GM23338 (cell line): ENCODE results near the gene SPCS2. TPM values are rescaled to one million over a fixed set of nuclear protein-coding genes. Genes with fewer than 3 reads are reported as not detected.

Source experiments
- ATAC-seq: fragments of 200-7000 bp; cut with Tn5 transposase; 3 replicates; pipeline ENCODE4 v1.9.1; 2020
- DNase-seq: peaks from one replicate; pipeline ENCODE4 v3.0.0-alpha.2; 2015; ENCODE audit warnings: low spot score
- H2AFZ ChIP-seq: fragments of 200-600 bp; sonication (generic); 2 replicates; pipeline ENCODE4 v1.8.0; 2016; ENCODE audit warnings: antibody characterized with exemption, mild to moderate bottlenecking, moderate library complexity
- H3F3A ChIP-seq: fragments of 200-600 bp; sonication (generic); replicated peaks from 2 replicates; pipeline ENCODE4 v1.8.0; 2017; ENCODE audit warnings: antibody characterized with exemption, mixed run types, low read depth
- H3K27ac ChIP-seq: fragments of 200-600 bp; sonication (generic); 2 replicates; pipeline ENCODE4 v1.6.1; 2016; ENCODE audit warnings: low read depth
- H3K27me3 ChIP-seq: fragments of 200-600 bp; sonication (generic); 2 replicates; pipeline ENCODE4 v1.8.0; 2016; ENCODE audit warnings: mild to moderate bottlenecking, mixed run types, moderate library complexity; ENCODE audit not compliant: insufficient read depth
- H3K36me3 ChIP-seq: fragments of 200-600 bp; sonication (generic); 2 replicates; pipeline ENCODE4 v1.8.0; 2016; ENCODE audit warnings: mild to moderate bottlenecking; ENCODE audit not compliant: insufficient read depth
- H3K4me1 ChIP-seq: fragments of 200-600 bp; sonication (generic); 2 replicates; pipeline ENCODE4 v1.8.0; 2016; ENCODE audit warnings: mild to moderate bottlenecking, moderate library complexity; ENCODE audit not compliant: insufficient read depth
- H3K4me2 ChIP-seq: fragments of 200-600 bp; sonication (generic); 2 replicates; pipeline ENCODE4 v1.7.1; 2017; ENCODE audit warnings: mixed run types
- H3K4me3 ChIP-seq: fragments of 200-600 bp; sonication (generic); 2 replicates; pipeline ENCODE4 v1.6.1; 2016; ENCODE audit warnings: mixed run types
- H3K79me2 ChIP-seq: fragments of 200-600 bp; sonication (generic); replicated peaks from 2 replicates; pipeline ENCODE4 v1.8.0; 2017; ENCODE audit warnings: mild to moderate bottlenecking; ENCODE audit not compliant: insufficient read depth
- H3K9me2 ChIP-seq: fragments of 200-600 bp; sonication (generic); 2 replicates; pipeline ENCODE4 v1.8.0; 2017; ENCODE audit not compliant: insufficient read depth
- H4K20me1 ChIP-seq: fragments of 200-600 bp; sonication (generic); replicated peaks from 2 replicates; pipeline ENCODE4 v1.8.0; 2017; ENCODE audit warnings: mild to moderate bottlenecking; ENCODE audit not compliant: insufficient read depth
- H3K27ac Mint-ChIP-seq: 2 replicates; pipeline ENCODE4 v1.8.0; 2020; ENCODE audit warnings: inconsistent platforms, mild to moderate bottlenecking, moderate library complexity, mixed read lengths
- H3K27me3 Mint-ChIP-seq: 3 replicates; pipeline ENCODE4 v1.8.0; 2022; ENCODE audit warnings: low read depth, mild to moderate bottlenecking, moderate library complexity, mixed read lengths, inconsistent platforms; ENCODE audit not compliant: insufficient read depth, poor library complexity
- H3K36me3 Mint-ChIP-seq: 3 replicates; pipeline ENCODE4 v1.8.0; 2021; ENCODE audit warnings: low read depth, mild to moderate bottlenecking, inconsistent platforms, moderate library complexity, mixed read lengths
- H3K4me1 Mint-ChIP-seq: 3 replicates; pipeline ENCODE4 v1.8.0; 2020; ENCODE audit warnings: mild to moderate bottlenecking, inconsistent platforms, mixed read lengths
- H3K4me3 Mint-ChIP-seq: 3 replicates; pipeline ENCODE4 v1.8.0; 2021; ENCODE audit warnings: moderate library complexity, mild to moderate bottlenecking, inconsistent platforms, mixed read lengths
- H3K9me3 Mint-ChIP-seq: 3 replicates; pipeline ENCODE4 v1.8.0; 2020; ENCODE audit warnings: moderate library complexity, mild to moderate bottlenecking, inconsistent platforms, mixed read lengths
- CREB1 ChIP-seq: fragments of 250-450 bp; sonication (Bioruptor Pico); IDR thresholded peaks from 2 replicates; pipeline ENCODE4 v1.5.0; 2020; ENCODE audit warnings: low read depth, mild to moderate bottlenecking, moderate library complexity
- EZH2 ChIP-seq: fragments of 200-600 bp; sonication (generic); IDR thresholded peaks from one replicate; pipeline ENCODE4 v1.8.0; 2017; ENCODE audit warnings: antibody characterized with exemption, mild to moderate bottlenecking, low read depth; ENCODE audit not compliant: unreplicated experiment
- EZH2phosphoT487 ChIP-seq: fragments of 200-600 bp; sonication (generic); IDR thresholded peaks from one replicate; pipeline ENCODE4 v1.8.1; 2018; ENCODE audit warnings: antibody characterized with exemption; ENCODE audit not compliant: unreplicated experiment
- JUNB ChIP-seq: IDR thresholded peaks from one replicate; pipeline ENCODE4 v1.6.1; 2016; ENCODE audit warnings: antibody characterized with exemption; ENCODE audit not compliant: unreplicated experiment
- NANOG ChIP-seq: IDR thresholded peaks from 2 replicates; pipeline ENCODE4 v1.6.1; 2016; ENCODE audit warnings: antibody characterized with exemption, borderline replicate concordance
- POLR2AphosphoS5 ChIP-seq: IDR thresholded peaks from 2 replicates; pipeline ENCODE4 v1.6.1; 2016; ENCODE audit warnings: antibody characterized with exemption, low read depth
- REST ChIP-seq: IDR thresholded peaks from one replicate; pipeline ENCODE4 v1.6.1; 2018; ENCODE audit warnings: antibody characterized with exemption; ENCODE audit not compliant: unreplicated experiment
- STAT1 ChIP-seq: IDR thresholded peaks from one replicate; pipeline ENCODE4 v1.6.1; 2016; ENCODE audit warnings: antibody characterized with exemption; ENCODE audit not compliant: unreplicated experiment
- ZNF114 ChIP-seq: fragments of 250-450 bp; sonication (Bioruptor Pico); IDR thresholded peaks from 2 replicates; pipeline ENCODE4 v1.5.0; 2020; ENCODE audit warnings: mild to moderate bottlenecking, moderate library complexity
- ZNF331 ChIP-seq: fragments of 250-450 bp; sonication (Bioruptor Pico); IDR thresholded peaks from 2 replicates; pipeline ENCODE4 v1.5.0; 2020; ENCODE audit warnings: low read depth, mild to moderate bottlenecking, moderate library complexity
- polyA plus RNA-seq: library from polyadenylated mRNA; unstranded; fragments of >200 nt; fragmentation: Nextera tagmentation; extraction: Ambion mirVana; gene quantifications from 2 replicates; pipeline ENCODE4 v1.2.1, GENCODE V29; 2016
- total RNA-seq: library from RNA; depleted of rRNA; stranded (reverse); fragments of >200 nt; shearing (Covaris generic); gene quantifications from 2 replicates; pipeline ENCODE4 v1.2.3, GENCODE V29; 2014
- TF ChIP-seq, protein P1 (sequence below), 2 experiments: fragments of 200-600 bp in 1 of 2; sonication (generic) in 1 of 2; conservative IDR thresholded peaks; 2 replicates each; pipeline versions ENCODE4 v1.5.1 to v1.6.1; 2016 to 2017; ENCODE audit warnings: antibody characterized with exemption in 2 of 2, low read depth in 2 of 2, mild to moderate bottlenecking in 2 of 2, moderate library complexity in 1 of 2
- TF ChIP-seq, protein P2 (sequence below): IDR thresholded peaks from 2 replicates; pipeline ENCODE4 v1.6.1; 2016; ENCODE audit warnings: antibody characterized with exemption
- TF ChIP-seq, protein P3 (sequence below): fragments of 250-450 bp; sonication (Bioruptor Pico); IDR thresholded peaks from 2 replicates; pipeline ENCODE4 v1.5.0; 2020; ENCODE audit warnings: mild to moderate bottlenecking, moderate library complexity

The SPCS2 gene
- total and polyA plus RNA-seq, 2 experiments from 2014 or later: 115 to 334 TPM

DNA sequence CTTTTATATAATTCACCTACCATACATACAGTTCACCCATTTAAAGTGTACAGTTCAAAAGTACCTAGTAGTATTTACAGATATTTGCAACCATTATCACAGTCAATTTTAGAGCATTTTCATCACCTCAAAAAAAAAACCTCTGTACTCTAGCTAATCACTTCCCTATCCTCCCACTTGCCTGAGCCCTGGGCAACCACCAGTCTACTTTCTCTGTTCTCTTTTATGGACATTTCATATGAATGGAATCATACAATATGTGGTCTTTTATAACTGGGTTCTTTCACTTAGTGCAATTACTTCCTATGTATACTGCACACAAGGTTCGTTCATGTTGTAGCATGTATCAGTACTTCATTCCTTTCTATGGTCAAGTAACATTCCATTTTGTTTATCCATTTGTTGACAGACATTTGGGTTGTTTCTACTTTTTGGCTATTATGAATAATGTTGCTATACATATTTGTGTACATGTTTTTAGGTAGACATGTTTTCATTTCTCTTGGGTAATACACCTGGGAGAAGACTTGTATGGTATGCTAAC, 21.9 kb downstream of the SPCS2 start:
- peaks cover 2% of the 10 kb centered on the region for H3K27me3 Mint-ChIP-seq
- H3K9me3 Mint-ChIP-seq: no peaks in the 10 kb centered on the region; the same call in 1 of the 3 replicates
- Histone ChIP-seq H3K4me3 (no peak overlapping the region), H3K4me1 (no peaks in the 10 kb centered on the region), H3F3A (no peaks in the 10 kb centered on the region), H2AFZ (no peak overlapping the region), H3K27ac (no peak overlapping the region), H3K79me2 (peaks cover 4% of the 10 kb centered on the region; the same call in 1 of the 2 replicates), H3K27me3 (no peaks in the 10 kb centered on the region), H3K36me3 (peaks cover 27% of the 10 kb centered on the region), H4K20me1 (peaks cover 23% of the 10 kb centered on the region), H3K9me2 (no peaks in the 10 kb centered on the region), H3K4me2 (no peak overlapping the region)
- no peak overlapping the region for H3K4me3 Mint-ChIP-seq
- no peak for DNase-seq
- no peak for ATAC-seq
- H3K36me3 Mint-ChIP-seq: peaks cover 43% of the 10 kb centered on the region
- H3K4me1 Mint-ChIP-seq: no peaks in the 10 kb centered on the region
- no peak overlapping the region for H3K27ac Mint-ChIP-seq
- TF ChIP-seq, protein P1, sequence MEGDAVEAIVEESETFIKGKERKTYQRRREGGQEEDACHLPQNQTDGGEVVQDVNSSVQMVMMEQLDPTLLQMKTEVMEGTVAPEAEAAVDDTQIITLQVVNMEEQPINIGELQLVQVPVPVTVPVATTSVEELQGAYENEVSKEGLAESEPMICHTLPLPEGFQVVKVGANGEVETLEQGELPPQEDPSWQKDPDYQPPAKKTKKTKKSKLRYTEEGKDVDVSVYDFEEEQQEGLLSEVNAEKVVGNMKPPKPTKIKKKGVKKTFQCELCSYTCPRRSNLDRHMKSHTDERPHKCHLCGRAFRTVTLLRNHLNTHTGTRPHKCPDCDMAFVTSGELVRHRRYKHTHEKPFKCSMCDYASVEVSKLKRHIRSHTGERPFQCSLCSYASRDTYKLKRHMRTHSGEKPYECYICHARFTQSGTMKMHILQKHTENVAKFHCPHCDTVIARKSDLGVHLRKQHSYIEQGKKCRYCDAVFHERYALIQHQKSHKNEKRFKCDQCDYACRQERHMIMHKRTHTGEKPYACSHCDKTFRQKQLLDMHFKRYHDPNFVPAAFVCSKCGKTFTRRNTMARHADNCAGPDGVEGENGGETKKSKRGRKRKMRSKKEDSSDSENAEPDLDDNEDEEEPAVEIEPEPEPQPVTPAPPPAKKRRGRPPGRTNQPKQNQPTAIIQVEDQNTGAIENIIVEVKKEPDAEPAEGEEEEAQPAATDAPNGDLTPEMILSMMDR (conservative IDR thresholded peaks at IDR 0.05; ENCODE audit: low read depth in 2 of 2): no peak
- TF ChIP-seq POLR2AphosphoS5 (no peak), EZH2 (no peak), NANOG (no peak), STAT1 (no peak), EZH2phosphoT487 (no peak), ZNF331 (CRISPR knock-in tag) (no peak), JUNB (no peak), CREB1 (CRISPR knock-in tag) (no peak), REST (no peak), ZNF114 (CRISPR knock-in tag) (no peak)
- TF ChIP-seq, protein P2, sequence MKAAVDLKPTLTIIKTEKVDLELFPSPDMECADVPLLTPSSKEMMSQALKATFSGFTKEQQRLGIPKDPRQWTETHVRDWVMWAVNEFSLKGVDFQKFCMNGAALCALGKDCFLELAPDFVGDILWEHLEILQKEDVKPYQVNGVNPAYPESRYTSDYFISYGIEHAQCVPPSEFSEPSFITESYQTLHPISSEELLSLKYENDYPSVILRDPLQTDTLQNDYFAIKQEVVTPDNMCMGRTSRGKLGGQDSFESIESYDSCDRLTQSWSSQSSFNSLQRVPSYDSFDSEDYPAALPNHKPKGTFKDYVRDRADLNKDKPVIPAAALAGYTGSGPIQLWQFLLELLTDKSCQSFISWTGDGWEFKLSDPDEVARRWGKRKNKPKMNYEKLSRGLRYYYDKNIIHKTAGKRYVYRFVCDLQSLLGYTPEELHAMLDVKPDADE: no peak
- TF ChIP-seq, protein P3, sequence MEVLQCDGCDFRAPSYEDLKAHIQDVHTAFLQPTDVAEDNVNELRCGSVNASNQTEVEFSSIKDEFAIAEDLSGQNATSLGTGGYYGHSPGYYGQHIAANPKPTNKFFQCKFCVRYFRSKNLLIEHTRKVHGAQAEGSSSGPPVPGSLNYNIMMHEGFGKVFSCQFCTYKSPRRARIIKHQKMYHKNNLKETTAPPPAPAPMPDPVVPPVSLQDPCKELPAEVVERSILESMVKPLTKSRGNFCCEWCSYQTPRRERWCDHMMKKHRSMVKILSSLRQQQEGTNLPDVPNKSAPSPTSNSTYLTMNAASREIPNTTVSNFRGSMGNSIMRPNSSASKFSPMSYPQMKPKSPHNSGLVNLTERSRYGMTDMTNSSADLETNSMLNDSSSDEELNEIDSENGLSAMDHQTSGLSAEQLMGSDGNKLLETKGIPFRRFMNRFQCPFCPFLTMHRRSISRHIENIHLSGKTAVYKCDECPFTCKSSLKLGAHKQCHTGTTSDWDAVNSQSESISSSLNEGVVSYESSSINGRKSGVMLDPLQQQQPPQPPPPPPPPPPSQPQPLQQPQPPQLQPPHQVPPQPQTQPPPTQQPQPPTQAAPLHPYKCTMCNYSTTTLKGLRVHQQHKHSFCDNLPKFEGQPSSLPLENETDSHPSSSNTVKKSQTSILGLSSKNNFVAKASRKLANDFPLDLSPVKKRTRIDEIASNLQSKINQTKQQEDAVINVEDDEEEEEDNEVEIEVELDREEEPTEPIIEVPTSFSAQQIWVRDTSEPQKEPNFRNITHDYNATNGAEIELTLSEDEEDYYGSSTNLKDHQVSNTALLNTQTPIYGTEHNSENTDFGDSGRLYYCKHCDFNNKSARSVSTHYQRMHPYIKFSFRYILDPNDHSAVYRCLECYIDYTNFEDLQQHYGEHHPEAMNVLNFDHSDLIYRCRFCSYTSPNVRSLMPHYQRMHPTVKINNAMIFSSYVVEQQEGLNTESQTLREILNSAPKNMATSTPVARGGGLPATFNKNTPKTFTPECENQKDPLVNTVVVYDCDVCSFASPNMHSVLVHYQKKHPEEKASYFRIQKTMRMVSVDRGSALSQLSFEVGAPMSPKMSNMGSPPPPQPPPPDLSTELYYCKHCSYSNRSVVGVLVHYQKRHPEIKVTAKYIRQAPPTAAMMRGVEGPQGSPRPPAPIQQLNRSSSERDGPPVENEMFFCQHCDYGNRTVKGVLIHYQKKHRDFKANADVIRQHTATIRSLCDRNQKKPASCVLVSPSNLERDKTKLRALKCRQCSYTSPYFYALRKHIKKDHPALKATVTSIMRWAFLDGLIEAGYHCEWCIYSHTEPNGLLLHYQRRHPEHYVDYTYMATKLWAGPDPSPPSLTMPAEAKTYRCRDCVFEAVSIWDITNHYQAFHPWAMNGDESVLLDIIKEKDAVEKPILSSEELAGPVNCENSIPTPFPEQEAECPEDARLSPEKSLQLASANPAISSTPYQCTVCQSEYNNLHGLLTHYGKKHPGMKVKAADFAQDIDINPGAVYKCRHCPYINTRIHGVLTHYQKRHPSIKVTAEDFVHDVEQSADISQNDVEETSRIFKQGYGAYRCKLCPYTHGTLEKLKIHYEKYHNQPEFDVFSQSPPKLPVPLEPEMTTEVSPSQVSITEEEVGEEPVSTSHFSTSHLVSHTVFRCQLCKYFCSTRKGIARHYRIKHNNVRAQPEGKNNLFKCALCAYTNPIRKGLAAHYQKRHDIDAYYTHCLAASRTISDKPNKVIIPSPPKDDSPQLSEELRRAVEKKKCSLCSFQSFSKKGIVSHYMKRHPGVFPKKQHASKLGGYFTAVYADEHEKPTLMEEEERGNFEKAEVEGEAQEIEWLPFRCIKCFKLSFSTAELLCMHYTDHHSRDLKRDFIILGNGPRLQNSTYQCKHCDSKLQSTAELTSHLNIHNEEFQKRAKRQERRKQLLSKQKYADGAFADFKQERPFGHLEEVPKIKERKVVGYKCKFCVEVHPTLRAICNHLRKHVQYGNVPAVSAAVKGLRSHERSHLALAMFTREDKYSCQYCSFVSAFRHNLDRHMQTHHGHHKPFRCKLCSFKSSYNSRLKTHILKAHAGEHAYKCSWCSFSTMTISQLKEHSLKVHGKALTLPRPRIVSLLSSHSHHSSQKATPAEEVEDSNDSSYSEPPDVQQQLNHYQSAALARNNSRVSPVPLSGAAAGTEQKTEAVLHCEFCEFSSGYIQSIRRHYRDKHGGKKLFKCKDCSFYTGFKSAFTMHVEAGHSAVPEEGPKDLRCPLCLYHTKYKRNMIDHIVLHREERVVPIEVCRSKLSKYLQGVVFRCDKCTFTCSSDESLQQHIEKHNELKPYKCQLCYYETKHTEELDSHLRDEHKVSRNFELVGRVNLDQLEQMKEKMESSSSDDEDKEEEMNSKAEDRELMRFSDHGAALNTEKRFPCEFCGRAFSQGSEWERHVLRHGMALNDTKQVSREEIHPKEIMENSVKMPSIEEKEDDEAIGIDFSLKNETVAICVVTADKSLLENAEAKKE (CRISPR knock-in tag): no peak
